DMS153 treated with DMSO at 0.1 percent for 48 hours (cell line): ENCODE measurements around the gene MYO1D.
"Not testable (repeated sequence)": the region's sequence is repeated elsewhere in the genome, so short reads cannot be mapped to it uniquely, and the experiment has no call there.

Source experiments
- DNase-seq: peaks from one replicate; lab custom pipeline; 2025; ENCODE audit not compliant: unreplicated experiment; lab: John Stamatoyannopoulos, UW

The MYO1D gene

GRCh38 chr17:32549559-32549958 lies 327.4 kb downstream of the MYO1D start:
- no peak for DNase-seq

- DNase-seq, result peak; percentile 8
Measured at GRCh38 chr17:32546031-32546444, 330.9 kb downstream of the MYO1D start.

- no peak for DNase-seq
Measured at GRCh38 chr17:32542186-32542585, 334.7 kb downstream of the MYO1D start.

GRCh38 chr17:32541640-32542039 lies 335.3 kb downstream of the MYO1D start:
- DNase-seq, result no peak

- no peak for DNase-seq
Measured at GRCh38 chr17:32536736-32537643, 339.9 kb downstream of the MYO1D start.

- no peak for DNase-seq
Measured at GRCh38 chr17:32533296-32533695, 343.6 kb downstream of the MYO1D start.

- DNase-seq, result peak; percentile 54
Measured at GRCh38 chr17:32529604-32530003, 347.3 kb downstream of the MYO1D start.

- no peak for DNase-seq
Measured at GRCh38 chr17:32528825-32529224, 348.1 kb downstream of the MYO1D start.

- DNase-seq, result no peak
Measured at GRCh38 chr17:32527146-32527545, 349.8 kb downstream of the MYO1D start.

- DNase-seq, result no peak
Measured at GRCh38 chr17:32525122-32525521, 351.8 kb downstream of the MYO1D start.

- DNase-seq, result not testable (repeated sequence)
Measured at GRCh38 chr17:32524553-32524880, 352.4 kb downstream of the MYO1D start.

GRCh38 chr17:32523827-32524552 lies 352.9 kb downstream of the MYO1D start:
- DNase-seq, result no peak

- DNase-seq, result no peak
Measured at GRCh38 chr17:32523017-32523680, 353.8 kb downstream of the MYO1D start.

GRCh38 chr17:32520737-32521404 lies 356.1 kb downstream of the MYO1D start:
- DNase-seq, result no peak

- DNase-seq, result peak; percentile 59
Measured at GRCh38 chr17:32520104-32520701, 356.7 kb downstream of the MYO1D start.

- DNase-seq, result peak; percentile 35
Measured at GRCh38 chr17:32519228-32520103, 357.5 kb downstream of the MYO1D start.

- no peak for DNase-seq
Measured at GRCh38 chr17:32518646-32519227, 358.2 kb downstream of the MYO1D start.

GRCh38 chr17:32517982-32518381 lies 358.9 kb downstream of the MYO1D start:
- no peak for DNase-seq

GRCh38 chr17:32516940-32517701 lies 359.8 kb downstream of the MYO1D start:
- DNase-seq, result peak; percentile 6
